LNCAP (cell line): ENCODE measurements around the gene GOSR2.

Experiments
- CTCF ChIP-seq: fragments of 450-650 bp; IDR thresholded peaks from 2 replicates; pipeline ENCODE4 v1.5.1; 2017; ENCODE audit warnings: mild to moderate bottlenecking

GOSR2 gene

GRCh38 chr17:46972346-46972745 is 49.4 kb downstream of the GOSR2 start:
- no peak for TF ChIP-seq CTCF

- no peak for TF ChIP-seq CTCF
Observed at GRCh38 chr17:46974086-46974485, 51.1 kb downstream of the GOSR2 start.

- TF ChIP-seq CTCF = no peak
Observed at GRCh38 chr17:46975287-46975686, 52.3 kb downstream of the GOSR2 start.

- TF ChIP-seq CTCF = no peak
Observed at GRCh38 chr17:46976626-46977270, 53.8 kb downstream of the GOSR2 start.

- TF ChIP-seq CTCF = no peak
Observed at GRCh38 chr17:46977348-46977747, 54.4 kb downstream of the GOSR2 start.

- no peak for TF ChIP-seq CTCF
Observed at GRCh38 chr17:46977750-46978488, 55.0 kb downstream of the GOSR2 start.

- TF ChIP-seq CTCF = no peak
Observed at GRCh38 chr17:46978489-46979146, 55.7 kb downstream of the GOSR2 start.
